Activated B cell treated with CpG ODN at 0.5 μM for 24 hours (primary cell): ENCODE results near the gene SLC25A12. TPM values are rescaled to one million over a fixed set of nuclear protein-coding genes. Genes with fewer than 3 reads are reported as not detected.
"Not testable (repeated sequence)": the region's sequence is repeated elsewhere in the genome, so short reads cannot be mapped to it uniquely, and the experiment has no call there.

Experiments used
- ATAC-seq: fragments of 200-7000 bp; cut with Tn5 transposase; one replicate; pipeline ENCODE4 v1.10.0; 2021; ENCODE audit warnings: low read depth, mild to moderate bottlenecking, moderate library complexity
- CTCF ChIA-PET: fragments of 350-600 bp; sonication (Branson Sonifier 250); formaldehyde crosslinking; loops from one replicate; lab custom pipeline; 2021; ENCODE audit warnings: antibody characterized with exemption; lab: Charles Lee
- POLR2A ChIA-PET: fragments of 350-600 bp; sonication (Branson Sonifier 250); formaldehyde crosslinking; loops from one replicate; lab custom pipeline; 2021; ENCODE audit warnings: antibody characterized with exemption; lab: Charles Lee
- DNase-seq: peaks from one replicate; pipeline ENCODE4 v3.0.0; 2022
- H3K27ac Mint-ChIP-seq: one replicate; pipeline ENCODE4 v1.8.0; 2020; ENCODE audit warnings: mixed read lengths
- H3K27me3 Mint-ChIP-seq: one replicate; pipeline ENCODE4 v1.8.0; 2021; ENCODE audit warnings: mixed read lengths
- H3K36me3 Mint-ChIP-seq: one replicate; pipeline ENCODE4 v1.8.0; 2021; ENCODE audit warnings: low read depth, mixed read lengths
- H3K4me1 Mint-ChIP-seq: one replicate; pipeline ENCODE4 v1.8.0; 2021; ENCODE audit warnings: mixed read lengths
- H3K4me3 Mint-ChIP-seq: one replicate; pipeline ENCODE4 v1.8.0; 2020; ENCODE audit warnings: mild to moderate bottlenecking, mixed read lengths
- H3K9me3 Mint-ChIP-seq: one replicate; pipeline ENCODE4 v1.8.0; 2020; ENCODE audit warnings: mixed read lengths
- CTCF ChIP-seq: fragments of 200-600 bp; IDR thresholded peaks from one replicate; pipeline ENCODE4 v1.8.0; 2022; ENCODE audit warnings: antibody characterized with exemption, mild to moderate bottlenecking
- intact Hi-C: fragments of 100-400 bp; cut with micrococcal nuclease; formaldehyde crosslinking; loops from one replicate; pipeline ENCODE4 v1.15.1; 2024
- total RNA-seq: library from RNA; stranded (reverse); gene quantifications from 2 replicates; pipeline ENCODE4 v1.2.3, GENCODE V29; 2022

SLC25A12 gene
- total RNA-seq, 1 donor from 2014 or later, result 22.2 TPM

GRCh38 chr2:171908235-171908634 lies 14.2 kb upstream of the SLC25A12 start:
- Mint-ChIP-seq H3K9me3 (no peaks in the 10 kb centered on the region), H3K4me1 (no peaks in the 10 kb centered on the region), H3K27me3 (peaks cover 2% of the 10 kb centered on the region), H3K4me3 (no peak overlapping the region), H3K36me3 (no peaks in the 10 kb centered on the region), H3K27ac (no peak overlapping the region)
- no peak for TF ChIP-seq CTCF
- DNase-seq, result no peak
- intact Hi-C loops, result no loop called here
- ATAC-seq, result no peak
- ChIA-PET CTCF (no interaction called here), POLR2A (no interaction called here)

- Mint-ChIP-seq H3K27ac (no peak overlapping the region), H3K9me3 (no peaks in the 10 kb centered on the region), H3K4me3 (no peak overlapping the region), H3K36me3 (no peaks in the 10 kb centered on the region), H3K27me3 (peaks cover 2% of the 10 kb centered on the region), H3K4me1 (peaks cover 5% of the 10 kb centered on the region)
- no peak for DNase-seq
- no peak for TF ChIP-seq CTCF
- ATAC-seq, result no peak
- ChIA-PET CTCF (no interaction called here), POLR2A (interaction anchor here (1.0 kb wide), 1 partner anchor 9 kb away, joined by 3 read pairs; the partner anchor contains the start of gene SLC25A12)
- intact Hi-C loops, result no loop called here
Measured at GRCh38 chr2:171902840-171903420, 8.9 kb upstream of the SLC25A12 start.

GRCh38 chr2:171899623-171900282 lies 5.7 kb upstream of the SLC25A12 start:
- H3K27ac Mint-ChIP-seq, ATAC-seq, POLR2A ChIA-PET, H3K4me3 Mint-ChIP-seq, DNase-seq, H3K4me1 Mint-ChIP-seq, H3K9me3 Mint-ChIP-seq, CTCF ChIA-PET, H3K27me3 Mint-ChIP-seq, H3K36me3 Mint-ChIP-seq: not testable (repeated sequence)
- intact Hi-C loops, result loop anchor here (10.0 kb wide), 1 partner anchor 735 kb away; the partner anchor contains the start of gene TLK1

GRCh38 chr2:171895786-171896185 lies 1.7 kb upstream of the SLC25A12 start:
- no peaks in the 10 kb centered on the region for H3K27me3 Mint-ChIP-seq

GRCh38 chr2:171894612-171894947 lies 536 bp upstream of the SLC25A12 start:
- H3K27me3 Mint-ChIP-seq, result no peaks in the 10 kb centered on the region
- no peaks in the 10 kb centered on the region for H3K9me3 Mint-ChIP-seq
- H3K4me1 Mint-ChIP-seq, result peaks cover 20% of the 10 kb centered on the region
- ATAC-seq (no peak), DNase-seq (no peak)
- ChIA-PET CTCF (interaction anchor here (1.0 kb wide), 1 partner anchor 28 kb away, joined by 5 read pairs; the partner anchor contains the start of gene HAT1), POLR2A (interaction anchor here (0.6 to 1.9 kb wide), 5 partner anchors 9 to 213 kb away, joined by 3 to 23 read pairs (median 8); partner anchors contain the start of genes HAT1 and METAP1D)
- peaks cover 22% of the 10 kb centered on the region for H3K36me3 Mint-ChIP-seq
- intact Hi-C loops, result loop anchor here (1.0 to 10.0 kb wide), 5 partner anchors 28 to 966 kb away; partner anchors contain the start of genes DLX2, HAT1, METAP1D and TLK1
- peak overlapping the region; percentile 85 for H3K27ac Mint-ChIP-seq
- H3K4me3 Mint-ChIP-seq, result peak overlapping the region; percentile 98
- no peak for TF ChIP-seq CTCF

More at GRCh38 chr2:171895786-171896185, 1.7 kb upstream of the SLC25A12 start:
- no peak overlapping the region for H3K27ac Mint-ChIP-seq
- intact Hi-C loops, result loop anchor here (2.0 to 10.0 kb wide), 2 partner anchors 207 to 731 kb away; partner anchors contain the start of genes DLX2 and TLK1
- H3K9me3 Mint-ChIP-seq, result no peaks in the 10 kb centered on the region
- TF ChIP-seq CTCF, result no peak
- ChIA-PET CTCF (no interaction called here), POLR2A (no interaction called here)
- DNase-seq (no peak), ATAC-seq (no peak)
- H3K4me3 Mint-ChIP-seq, result no peak overlapping the region
- peaks cover 20% of the 10 kb centered on the region for H3K4me1 Mint-ChIP-seq
- H3K36me3 Mint-ChIP-seq, result peaks cover 12% of the 10 kb centered on the region
